Peyer's patch (tissue), 4 donors: ENCODE data around the gene AIG1.

Experiments
- POLR2A ChIP-seq, 2 donors: fragments of 450-650 bp; IDR thresholded peaks; one replicate each; pipeline ENCODE4 v1.5.1; 2017; ENCODE audit warnings: antibody characterized with exemption in 2 of 2, mild to moderate bottlenecking in 2 of 2, moderate library complexity in 2 of 2
- TF ChIP-seq, protein P1 (sequence below), 6 experiments: fragments of 450-650 bp in 4 of 6; fragments of 200-600 bp in 2 of 6; sonication (generic) in 1 of 6; IDR thresholded peaks; one replicate each; pipeline ENCODE4 v1.5.1; 2017 to 2019; ENCODE audit warnings: antibody characterized with exemption in 6 of 6, mild to moderate bottlenecking in 3 of 6, moderate library complexity in 1 of 6

DNA sequence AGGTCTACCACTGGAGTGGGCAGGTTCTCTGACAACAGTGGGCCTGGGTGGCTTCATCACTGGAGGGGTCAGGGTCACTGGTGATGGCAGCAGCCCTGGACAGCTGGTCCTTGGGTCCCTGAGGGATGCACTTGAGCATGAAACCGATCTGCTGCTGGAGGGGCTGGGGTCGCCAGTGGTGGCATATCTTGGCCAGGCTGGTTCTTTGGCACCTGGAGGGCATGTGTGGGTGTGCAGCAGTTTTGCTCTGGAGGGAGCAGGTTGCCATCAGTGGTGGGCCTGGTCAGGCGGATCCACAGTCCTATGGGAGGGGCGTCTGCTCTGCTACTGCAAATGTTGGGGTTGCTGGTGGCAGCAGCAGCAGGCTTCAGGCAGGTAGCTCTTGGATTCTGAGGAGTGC is 117.0 kb downstream of the AIG1 start:
- TF ChIP-seq, protein P1, sequence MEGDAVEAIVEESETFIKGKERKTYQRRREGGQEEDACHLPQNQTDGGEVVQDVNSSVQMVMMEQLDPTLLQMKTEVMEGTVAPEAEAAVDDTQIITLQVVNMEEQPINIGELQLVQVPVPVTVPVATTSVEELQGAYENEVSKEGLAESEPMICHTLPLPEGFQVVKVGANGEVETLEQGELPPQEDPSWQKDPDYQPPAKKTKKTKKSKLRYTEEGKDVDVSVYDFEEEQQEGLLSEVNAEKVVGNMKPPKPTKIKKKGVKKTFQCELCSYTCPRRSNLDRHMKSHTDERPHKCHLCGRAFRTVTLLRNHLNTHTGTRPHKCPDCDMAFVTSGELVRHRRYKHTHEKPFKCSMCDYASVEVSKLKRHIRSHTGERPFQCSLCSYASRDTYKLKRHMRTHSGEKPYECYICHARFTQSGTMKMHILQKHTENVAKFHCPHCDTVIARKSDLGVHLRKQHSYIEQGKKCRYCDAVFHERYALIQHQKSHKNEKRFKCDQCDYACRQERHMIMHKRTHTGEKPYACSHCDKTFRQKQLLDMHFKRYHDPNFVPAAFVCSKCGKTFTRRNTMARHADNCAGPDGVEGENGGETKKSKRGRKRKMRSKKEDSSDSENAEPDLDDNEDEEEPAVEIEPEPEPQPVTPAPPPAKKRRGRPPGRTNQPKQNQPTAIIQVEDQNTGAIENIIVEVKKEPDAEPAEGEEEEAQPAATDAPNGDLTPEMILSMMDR (IDR thresholded peaks at IDR 0.05): no peak
- TF ChIP-seq POLR2A (IDR thresholded peaks at IDR 0.05): no peak
